Limb (tissue), 2 donors: Measurements from ENCODE around the gene GLDC.
"Not testable (repeated sequence)": the region's sequence is repeated elsewhere in the genome, so short reads cannot be mapped to it uniquely, and the experiment has no call there.

Source experiments
- DNase-seq, 2 donors: peaks; one replicate each; pipeline ENCODE4 v3.0.0-alpha.2; 2016; ENCODE audit errors: extremely low spot score in 2 of 2

GLDC gene

DNA sequence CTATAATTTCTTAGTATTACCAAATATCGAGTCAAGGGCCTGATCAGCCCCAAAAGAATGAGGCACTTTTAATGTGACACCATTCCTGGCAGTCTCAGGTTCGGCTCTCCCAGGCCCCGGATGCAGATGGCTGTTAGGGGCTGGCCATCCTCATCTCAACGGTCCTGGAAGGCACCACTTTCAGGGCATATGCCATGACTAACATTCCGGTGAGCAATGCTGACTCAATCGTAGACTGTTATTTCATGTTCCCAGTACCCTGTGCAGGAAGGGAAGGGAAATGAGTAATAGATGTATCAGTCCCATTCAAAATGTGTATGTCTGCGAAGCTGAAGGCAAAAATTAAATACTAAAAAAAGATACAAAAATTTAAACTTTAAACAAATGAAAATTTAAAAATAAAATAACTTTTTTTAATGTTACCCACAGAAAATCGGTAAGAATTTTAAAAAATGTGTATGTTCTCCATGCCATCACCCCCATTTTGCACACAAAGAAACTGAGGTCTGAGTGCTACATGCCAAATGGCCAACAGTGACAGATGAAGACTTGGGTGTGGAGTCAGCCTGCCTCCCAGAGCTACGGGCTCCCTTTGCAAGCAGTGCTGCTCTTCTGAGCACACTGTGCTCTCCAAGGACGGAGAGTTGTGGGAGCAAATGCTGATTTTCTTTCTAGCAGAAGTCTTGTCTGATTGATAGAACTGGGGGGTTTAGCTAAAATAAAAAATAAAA lies 79.0 kb downstream of the GLDC start:
- no peak for DNase-seq

DNA sequence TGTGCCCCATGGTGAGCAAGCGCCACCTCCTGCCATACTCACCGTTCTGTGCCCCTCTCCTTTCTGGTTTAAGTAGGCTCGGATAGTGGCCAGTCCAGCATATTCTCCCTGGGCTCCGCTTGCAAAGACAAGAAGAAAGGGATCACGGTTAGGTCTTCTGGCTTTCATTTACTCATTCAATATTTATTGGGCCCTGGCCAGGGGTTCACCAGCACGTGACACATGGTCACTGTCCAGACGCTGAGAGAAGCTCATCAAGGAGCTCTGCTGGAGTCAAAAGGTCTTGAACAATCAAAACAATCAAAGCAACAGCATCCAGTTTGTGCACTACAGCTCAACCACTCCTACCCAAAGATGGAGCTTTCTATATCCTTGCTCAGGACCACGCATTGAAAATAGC lies 80.2 kb downstream of the GLDC start:
- no peak for DNase-seq

DNA sequence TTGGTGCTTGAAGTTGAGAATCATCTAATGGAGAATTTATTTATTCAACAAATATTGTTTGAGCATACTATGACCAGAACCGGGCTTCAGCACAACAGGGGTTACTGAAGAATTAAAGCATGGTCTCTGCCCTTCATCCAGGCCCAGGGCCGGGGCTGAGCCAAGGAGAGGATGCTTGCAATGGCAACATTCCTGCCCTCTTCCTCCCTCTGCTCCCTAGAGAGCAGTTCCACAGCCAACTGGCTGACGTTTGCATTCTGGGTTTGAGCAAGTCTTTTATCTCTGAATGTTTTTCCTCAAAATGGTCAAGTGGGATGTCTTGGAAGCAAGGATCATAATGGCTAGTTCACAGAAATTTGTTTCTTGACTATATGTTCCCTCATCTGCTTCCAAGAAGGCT lies 80.7 kb downstream of the GLDC start:
- DNase-seq, result no peak

DNA sequence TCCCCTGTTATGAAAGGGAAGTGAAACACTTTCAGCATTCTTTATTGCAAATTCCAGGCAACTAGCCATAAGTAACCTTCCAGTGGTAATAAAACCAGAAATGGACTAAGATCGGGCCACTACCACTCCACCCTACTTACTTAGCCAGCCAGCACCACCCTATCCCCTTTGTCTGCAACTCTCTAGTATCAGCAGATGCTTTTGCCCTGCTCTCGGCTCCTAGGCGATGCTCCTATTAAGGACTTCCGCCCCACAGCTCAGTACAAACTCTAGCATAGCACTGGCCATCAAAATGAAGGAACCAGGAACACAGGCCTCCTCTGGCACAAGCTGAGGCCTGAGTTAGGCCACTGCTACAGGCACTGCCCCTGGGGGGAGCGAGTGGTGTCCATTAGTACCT lies 81.2 kb downstream of the GLDC start:
- no peak for DNase-seq

DNA sequence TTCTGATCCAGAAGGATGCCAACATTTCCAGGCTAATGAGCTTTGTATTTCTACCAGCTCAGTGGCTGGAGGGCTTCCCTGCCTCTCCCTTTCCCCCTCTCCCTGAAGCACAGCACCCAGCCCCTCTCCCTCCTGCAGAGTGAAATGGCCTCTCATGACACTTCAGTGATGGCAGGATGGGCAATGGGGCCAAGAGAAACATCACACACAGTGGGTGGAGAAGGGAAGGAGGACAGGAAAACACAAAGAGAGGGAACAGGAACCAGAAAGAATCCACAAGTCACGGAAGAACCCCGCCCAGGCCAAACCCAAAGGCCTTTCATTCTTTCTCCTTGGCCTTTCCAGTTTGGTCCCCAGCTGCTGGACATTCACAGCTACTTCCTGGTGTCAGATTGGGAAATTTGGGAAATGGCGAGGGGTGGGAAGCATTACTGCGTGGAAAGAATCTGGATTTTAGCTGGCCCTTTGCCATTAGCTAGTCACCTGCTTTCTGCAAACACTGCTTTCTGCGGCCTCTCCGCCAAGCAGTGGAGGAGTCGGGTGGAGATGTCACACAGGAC lies 82.6 kb downstream of the GLDC start:
- no peak for DNase-seq

DNA sequence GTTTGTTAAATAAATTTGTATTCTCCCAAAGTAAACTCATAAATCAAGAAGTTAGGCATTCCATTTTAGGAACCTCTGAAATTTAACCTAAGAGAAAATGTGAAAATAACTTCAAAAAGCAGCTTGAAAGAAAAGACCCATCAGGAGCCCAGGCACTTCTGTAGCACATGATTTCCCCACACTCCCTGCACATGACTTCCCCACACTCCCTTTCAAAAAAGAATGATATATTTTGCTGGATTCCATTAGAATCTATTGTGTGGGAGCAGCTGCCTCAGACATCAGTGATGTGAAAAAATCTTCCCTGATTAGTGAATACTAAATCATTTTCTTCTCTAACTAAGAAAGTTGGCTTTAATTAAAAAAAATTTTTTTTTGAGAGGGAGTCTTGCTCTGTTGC lies 83.3 kb downstream of the GLDC start:
- DNase-seq, result no peak

DNA sequence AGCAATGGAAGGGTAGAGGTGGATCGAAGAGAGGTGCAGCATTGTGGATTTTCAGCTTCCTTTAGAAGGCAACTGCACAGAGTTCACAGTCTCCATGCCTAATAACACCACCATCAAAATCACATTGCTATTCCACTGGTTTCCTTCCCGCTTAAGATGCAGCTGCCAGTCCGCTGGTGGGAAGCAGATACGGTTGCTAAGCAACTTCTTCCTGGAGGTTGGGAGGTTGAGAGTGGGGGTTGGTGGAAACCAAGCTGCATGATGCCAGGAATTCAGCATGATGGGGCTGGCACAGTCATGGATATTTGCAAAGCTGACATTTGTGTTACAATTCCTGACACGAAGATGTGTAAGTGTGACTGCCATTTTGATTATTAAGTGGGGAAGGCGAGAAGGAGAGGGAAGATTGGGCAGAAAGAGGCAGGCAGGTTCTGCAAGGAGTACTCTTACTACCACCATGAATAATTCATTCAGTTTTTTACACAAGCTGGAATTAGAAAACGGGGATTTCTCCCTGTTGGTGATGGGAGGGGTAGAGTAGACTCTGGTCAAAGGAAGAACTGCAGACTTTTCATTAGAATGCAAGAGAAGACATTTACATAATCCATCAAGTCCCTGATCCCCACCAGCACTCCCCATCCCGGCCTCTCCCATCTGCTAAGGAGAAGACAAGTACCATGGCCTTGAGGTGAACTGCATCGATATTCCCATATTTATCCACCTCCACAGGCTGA lies 87.5 kb downstream of the GLDC start:
- DNase-seq, result peak in 1 of 2 donors; percentile 48

DNA sequence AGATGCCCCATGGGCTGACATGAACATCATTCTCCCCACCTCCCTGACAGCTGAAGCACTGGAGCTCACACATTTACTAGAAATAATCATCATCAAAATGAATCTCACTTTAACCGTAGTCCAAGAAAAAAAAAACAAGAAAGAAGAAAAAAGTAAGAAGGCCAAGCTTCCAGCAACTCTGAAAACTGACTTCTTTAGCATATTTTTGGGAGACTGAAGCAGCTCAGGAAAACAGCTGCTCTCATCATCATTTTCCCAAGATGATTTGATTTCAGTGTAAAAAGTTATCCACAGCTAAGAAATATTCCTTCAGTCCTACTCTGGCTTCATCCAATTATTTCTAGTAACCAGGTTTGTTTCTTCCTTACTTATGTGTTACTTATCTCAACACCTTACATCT lies 91.7 kb downstream of the GLDC start:
- DNase-seq, result no peak

DNA sequence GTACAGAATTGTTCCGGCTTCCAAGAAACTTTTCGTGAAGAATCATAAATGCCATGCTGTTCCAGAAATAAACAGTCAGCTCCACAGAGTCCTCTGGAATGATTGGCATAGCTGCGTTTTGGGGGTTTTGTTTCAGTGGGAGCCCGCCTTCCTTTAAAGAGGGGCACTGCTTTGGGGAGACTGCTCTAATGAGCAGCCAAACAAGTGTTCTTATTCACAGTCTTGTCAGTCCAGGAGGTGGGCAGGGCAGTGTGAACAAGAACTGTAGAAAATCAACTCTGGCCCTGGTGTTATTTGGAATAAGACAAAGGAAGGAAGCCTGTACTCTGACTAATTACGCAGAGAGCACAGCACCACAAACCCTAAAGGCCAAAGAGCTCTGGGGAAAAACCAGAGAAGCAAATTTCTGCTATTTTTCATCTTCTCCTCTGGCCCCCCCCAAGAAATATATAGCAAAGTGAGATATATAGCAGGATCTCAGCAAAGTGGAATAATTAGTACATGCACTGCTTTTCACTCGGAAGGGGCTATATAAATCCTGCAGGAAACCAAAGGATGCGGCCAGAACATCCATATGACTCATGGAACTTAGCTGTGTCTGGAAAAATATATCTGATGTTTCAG lies 92.9 kb downstream of the GLDC start:
- DNase-seq, result no peak

DNA sequence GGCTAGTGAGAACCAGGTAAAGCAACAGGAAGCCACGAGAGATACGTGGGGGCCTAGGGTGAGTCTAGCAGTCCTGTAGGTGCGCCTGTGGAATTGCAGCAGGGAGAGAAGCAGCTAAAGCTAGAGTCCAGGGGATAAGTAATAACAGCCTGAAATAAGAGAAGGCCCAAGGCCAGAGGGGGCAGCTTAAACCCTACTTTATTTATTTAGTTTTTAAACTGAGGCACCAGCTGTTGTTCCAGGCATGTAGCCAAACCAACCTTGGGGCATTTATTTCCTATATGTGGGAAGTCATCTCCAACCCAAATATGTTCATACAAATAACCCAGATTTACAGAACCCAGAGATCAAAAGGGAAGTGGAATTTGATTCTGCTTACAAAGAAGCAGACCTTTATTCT lies 93.5 kb downstream of the GLDC start:
- DNase-seq, result no peak

DNA sequence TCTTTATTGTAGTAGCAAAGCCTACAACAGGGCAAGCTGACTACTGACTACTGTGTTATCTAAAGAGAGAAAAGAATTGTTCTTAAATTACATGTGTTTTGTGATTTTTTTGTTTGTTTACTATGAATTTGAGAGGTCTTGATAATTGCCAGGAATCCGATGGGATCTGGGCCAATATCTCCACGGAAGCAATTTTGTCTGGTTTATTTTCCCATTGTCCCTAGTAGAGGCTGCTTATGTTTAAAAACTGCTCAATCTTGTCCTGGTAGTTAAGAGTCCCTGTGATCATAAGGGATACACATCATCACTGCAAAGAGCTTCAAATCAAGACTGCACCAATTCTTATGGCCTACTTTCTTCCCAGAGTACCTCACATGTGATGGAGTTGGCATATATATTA lies 94.4 kb downstream of the GLDC start:
- DNase-seq, result no peak

DNA sequence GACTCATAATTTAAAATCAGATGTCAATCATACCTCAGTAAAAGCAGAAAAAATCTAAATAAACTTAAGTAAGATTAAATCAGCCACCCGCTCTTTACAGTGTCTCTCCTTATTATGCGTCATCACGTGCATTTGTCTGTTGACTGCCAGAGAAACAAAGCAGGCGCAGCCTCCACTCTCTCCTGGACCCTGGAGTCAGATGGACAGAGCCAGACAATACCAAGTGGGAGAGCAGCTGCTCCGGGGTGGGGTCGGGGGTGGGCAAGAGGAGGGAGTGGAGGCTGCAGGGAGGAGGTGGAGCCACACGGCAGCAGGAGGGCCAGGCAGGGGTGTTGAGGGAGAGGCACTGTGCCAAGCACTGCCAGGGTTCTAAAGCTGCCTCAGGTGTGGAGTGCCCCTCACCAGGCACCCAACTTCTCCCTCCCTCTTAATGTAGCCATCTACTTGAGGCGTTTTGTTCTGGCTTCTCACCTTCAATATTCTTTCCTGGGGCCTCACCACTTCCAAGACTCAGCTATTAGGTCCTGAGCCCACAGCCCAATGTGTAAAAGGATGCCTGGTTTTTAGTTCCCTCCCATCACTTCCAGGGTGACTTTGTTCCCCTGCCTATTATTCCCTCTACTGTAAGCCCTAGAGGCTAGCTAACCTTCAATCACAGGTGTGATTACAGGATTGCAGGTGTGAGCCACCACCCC lies 96.3 kb downstream of the GLDC start:
- peak in 1 of 2 donors; percentile 44 for DNase-seq

DNA sequence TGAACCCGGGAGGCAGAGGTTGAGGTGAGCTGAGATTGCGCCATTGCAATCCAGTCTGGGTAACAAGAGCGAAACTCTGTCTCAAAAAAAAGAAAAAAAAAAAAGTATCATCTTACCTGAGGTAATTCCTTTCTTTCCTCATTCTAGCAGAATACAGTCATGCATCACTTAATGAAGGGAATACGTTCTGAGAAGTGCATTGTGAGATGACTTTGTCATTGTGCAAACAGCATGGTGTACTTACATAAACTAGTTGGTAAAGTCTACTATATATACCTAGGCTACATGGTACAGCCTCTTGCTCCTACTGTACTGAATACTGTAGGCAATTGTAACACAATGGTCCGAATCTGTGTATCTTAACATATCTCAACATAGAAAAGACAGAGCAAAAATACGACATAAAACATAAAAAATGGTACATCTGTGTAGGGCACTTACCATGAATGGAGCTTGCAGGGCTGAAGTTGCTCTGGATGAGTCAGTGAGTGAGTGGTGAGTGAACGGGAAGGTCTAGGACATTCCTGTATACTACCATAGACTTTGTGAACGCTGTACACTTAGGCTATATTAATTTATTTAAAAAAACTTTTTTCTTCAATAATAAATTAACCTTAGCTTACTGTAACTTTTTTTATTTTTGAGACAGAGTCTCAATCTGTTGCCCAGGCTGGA lies 100.4 kb downstream of the GLDC start:
- no peak for DNase-seq

DNA sequence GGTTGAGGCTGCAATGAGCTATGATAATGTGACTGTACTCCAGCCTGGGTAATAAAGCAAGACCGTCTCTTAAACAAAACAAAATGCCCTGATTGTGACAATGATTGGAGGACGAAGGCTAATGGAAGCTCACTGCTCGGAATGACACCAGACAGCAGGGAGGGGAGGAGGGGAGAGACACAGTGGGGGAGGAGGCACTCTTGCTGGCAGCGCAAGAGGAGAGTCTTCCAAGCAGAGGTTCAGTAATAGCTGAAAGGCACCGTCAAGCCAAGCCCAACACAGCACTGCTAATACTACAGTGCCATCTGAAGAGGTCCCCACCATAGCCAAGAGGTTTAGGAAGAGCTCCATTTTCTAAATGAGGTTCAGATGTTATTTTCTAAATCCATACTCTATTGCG lies 102.3 kb downstream of the GLDC start:
- no peak for DNase-seq

DNA sequence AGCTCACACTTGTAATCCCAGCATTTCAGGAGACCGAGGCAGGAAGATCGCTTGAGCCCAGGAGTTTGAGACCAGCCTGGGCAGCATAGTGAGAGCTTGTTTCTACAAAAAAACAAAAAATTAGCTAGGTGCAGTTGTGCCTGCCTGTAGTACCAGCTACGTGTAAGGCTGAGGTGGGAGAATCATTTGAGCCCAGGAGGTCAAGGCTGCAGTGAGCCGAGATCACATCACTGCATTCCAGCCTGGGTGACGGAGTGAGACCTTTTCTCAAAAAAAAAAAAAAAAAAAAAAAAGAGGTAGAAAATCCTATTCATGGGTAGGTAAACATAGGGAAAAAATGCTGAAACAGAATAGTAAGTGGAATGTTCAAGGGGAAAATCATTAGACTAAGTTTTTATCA lies 102.9 kb downstream of the GLDC start:
- not testable (repeated sequence) for DNase-seq

DNA sequence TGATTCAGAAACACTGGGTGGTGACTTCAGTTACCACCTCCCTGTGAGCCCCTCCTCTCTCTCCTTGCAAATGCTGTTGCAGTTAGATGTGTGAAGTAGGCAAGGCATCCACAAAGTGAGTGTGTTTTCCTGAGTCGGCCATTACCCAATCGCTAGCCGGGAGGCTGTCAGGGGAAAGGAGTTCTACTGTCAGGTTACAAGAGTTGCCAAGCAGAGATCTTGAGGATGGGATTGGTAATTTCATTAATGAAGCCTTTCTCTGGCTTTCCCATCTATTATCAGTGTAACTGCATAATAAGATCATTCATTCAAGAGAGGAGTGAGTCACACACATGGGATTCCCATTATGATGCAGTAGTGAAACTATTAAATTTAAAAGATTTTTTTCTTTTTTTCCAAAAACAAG lies 106.9 kb downstream of the GLDC start:
- no peak for DNase-seq

DNA sequence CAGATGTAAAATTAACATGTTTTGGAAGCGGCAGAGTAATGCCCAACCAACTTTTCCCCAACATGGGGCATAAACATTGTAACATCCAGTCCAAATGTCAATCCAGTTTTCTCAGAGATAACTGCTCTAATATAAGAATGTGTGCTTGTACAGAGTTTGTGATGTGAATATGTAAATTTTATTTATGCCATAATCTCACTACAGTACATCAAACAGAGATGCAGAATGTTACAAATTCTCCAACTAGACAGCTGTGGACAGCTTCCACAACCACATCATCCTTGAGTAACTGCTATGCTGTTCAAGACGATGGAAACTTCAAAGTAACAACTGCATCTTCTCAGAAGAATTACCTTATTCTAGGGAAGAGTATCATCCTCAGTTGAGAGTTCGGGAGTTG lies 109.9 kb downstream of the GLDC start:
- no peak for DNase-seq

DNA sequence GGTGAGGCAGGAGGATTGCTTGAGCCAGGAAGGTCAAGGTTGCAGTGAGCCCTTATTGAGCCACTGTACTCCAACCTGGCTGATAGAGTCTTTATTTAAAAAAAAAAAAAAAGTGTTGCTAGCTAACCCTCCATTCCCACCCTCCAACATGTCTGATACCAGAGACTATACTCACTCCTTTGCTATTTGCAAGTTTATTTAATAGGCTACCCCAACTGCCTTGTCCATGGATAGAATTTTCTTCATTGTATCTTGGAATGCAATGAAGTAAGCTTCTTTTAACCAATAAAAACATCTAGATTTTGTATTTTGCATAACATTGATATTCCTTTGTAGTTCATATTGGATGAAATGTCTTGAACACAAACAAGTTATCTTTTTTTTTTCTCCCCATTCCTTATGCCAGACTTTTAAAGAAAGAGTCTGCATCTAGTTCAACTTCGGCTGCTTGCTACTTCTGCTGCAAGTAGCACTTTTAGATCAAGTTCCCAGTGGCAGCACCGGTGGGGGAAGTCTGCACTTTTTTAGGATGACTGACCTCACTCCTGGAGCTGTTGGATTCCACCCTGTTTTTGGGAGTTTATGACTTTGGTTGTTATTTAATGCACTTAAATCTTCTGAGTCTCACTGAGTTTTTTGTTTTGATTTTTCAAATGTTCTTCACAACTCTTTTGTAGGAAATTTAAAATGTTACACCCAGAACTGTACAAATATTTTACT lies 120.0 kb downstream of the GLDC start:
- DNase-seq, result no peak

DNA sequence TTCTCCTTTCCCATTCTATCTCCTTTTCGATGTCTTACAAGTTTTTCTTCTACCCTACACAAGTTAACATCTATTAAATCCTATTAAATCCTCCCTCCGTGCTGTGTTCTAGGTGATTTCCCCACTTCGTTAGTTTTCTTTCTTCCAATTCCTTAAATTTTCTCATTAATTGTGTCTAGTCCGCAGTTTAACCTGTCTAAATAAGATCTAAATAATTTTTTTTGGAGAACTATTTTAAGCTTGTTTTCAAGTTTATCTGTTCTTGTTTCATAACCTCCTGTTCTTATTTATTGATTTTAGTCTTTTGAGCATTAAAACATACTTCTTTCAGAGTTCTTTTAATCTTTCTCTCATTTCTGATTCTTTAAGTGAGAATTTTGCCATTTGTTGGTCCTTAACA lies 123.3 kb downstream of the GLDC start:
- DNase-seq, result no peak

DNA sequence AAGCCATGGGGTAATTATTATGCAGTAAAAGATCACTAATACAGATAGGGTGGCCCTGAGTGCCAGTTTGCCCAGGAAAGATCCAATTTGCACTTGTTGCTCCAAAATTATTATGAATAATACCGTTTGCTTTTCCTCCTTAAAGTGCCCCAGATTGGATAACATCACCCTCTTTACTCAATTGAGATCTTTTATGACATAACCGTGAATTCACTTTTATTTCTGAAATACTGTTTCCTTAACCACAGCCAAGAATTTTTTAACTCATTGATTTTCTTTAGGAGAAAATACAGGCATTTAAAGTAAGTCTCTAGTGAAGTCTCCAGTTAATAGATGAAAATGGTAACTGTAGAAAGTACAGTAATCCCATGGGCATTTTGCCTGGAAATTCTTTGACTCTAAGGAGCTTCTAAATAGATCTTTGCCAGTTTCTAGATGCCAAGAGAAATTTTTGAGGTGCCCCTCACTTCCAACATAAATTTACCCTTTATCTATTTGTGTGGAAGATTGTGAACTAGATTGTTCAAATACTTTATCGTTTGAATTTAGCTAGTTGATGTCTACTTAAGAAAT lies 133.4 kb downstream of the GLDC start:
- no peak for DNase-seq
